IMR-90 (cell line): ENCODE measurements around the gene SRC. TPM values are rescaled to one million over a fixed set of nuclear protein-coding genes. Genes with fewer than 3 reads are reported as not detected.
A peak's percentile ranks its signal among the peaks of the same experiment; 100 is the strongest.

Source experiments
- ATAC-seq: fragments of 200-7000 bp; cut with Tn5 transposase; 2 replicates; pipeline ENCODE4 v1.9.1; 2020; ENCODE audit warnings: low read depth, mild to moderate bottlenecking, moderate library complexity
- BruUV-seq: library from RNA; stranded (reverse); fragments of 400-500 nt; replicated peaks from 2 replicates; lab custom pipeline; 2021; lab: Mats Ljungman, UMichigan
- CTCF ChIA-PET: fragments of 300-600 bp; formaldehyde crosslinking; extraction: SDS; loops from one replicate; lab custom pipeline; 2021; ENCODE audit warnings: antibody characterized with exemption; lab: Yijun Ruan, JAX
- POLR2A ChIA-PET: fragments of 300-600 bp; sonication (Branson Sonifier 250); formaldehyde crosslinking; loops from one replicate; lab custom pipeline; 2022; ENCODE audit warnings: antibody characterized with exemption; ENCODE audit not compliant: unreplicated experiment; lab: Charles Lee
- DNase-seq: peaks from one replicate; pipeline ENCODE4 v3.0.0; 2013
- H2AFZ ChIP-seq: replicated peaks from 2 replicates; pipeline ENCODE3; 2013; ENCODE audit warnings: low read length, mild to moderate bottlenecking; ENCODE audit not compliant: poor library complexity
- H2AK5ac ChIP-seq: 2 replicates; pipeline ENCODE4 v1.6.1; 2013; ENCODE audit warnings: low read depth, low read length, inconsistent platforms
- H2AK9ac ChIP-seq: replicated peaks from 2 replicates; pipeline ENCODE3; 2013; ENCODE audit warnings: mild to moderate bottlenecking, low read depth, low read length, moderate library complexity; ENCODE audit not compliant: poor library complexity
- H2BK120ac ChIP-seq: 2 replicates; pipeline ENCODE4 v1.6.1; 2013; ENCODE audit warnings: low read depth, low read length, inconsistent platforms
- H2BK15ac ChIP-seq: 3 replicates; pipeline ENCODE4 v1.6.1; 2013; ENCODE audit warnings: low read depth, low read length, inconsistent platforms
- H2BK20ac ChIP-seq: 2 replicates; pipeline ENCODE4 v1.6.1; 2013; ENCODE audit warnings: low read depth, mild to moderate bottlenecking, inconsistent platforms, low read length, moderate library complexity
- H2BK5ac ChIP-seq: 2 replicates; pipeline ENCODE4 v1.6.1; 2013; ENCODE audit warnings: mild to moderate bottlenecking, low read depth, low read length, inconsistent platforms; ENCODE audit not compliant: poor library complexity, severe bottlenecking
- H3K14ac ChIP-seq: replicated peaks from 2 replicates; pipeline ENCODE4 v1.6.1; 2013; ENCODE audit warnings: low read depth, low read length, inconsistent platforms
- H3K18ac ChIP-seq: 2 replicates; pipeline ENCODE4 v1.6.1; 2013; ENCODE audit warnings: low read depth, low read length, control low read depth
- H3K23ac ChIP-seq: 2 replicates; pipeline ENCODE4 v1.6.1; 2013; ENCODE audit warnings: low read depth, low read length, inconsistent platforms
- H3K27ac ChIP-seq: 2 replicates; pipeline ENCODE4 v1.5.1; 2013; ENCODE audit warnings: mild to moderate bottlenecking, control low read depth, low read length; ENCODE audit not compliant: insufficient read depth
- H3K27me3 ChIP-seq: 2 replicates; pipeline ENCODE4 v1.6.1; 2013; ENCODE audit warnings: low read length; ENCODE audit not compliant: control insufficient read depth, insufficient read depth
- H3K36me3 ChIP-seq: 2 replicates; pipeline ENCODE4 v1.6.1; 2013; ENCODE audit warnings: low read length, mixed read lengths; ENCODE audit not compliant: control insufficient read depth, insufficient read depth
- H3K4ac ChIP-seq: 2 replicates; pipeline ENCODE4 v1.6.1; 2013; ENCODE audit warnings: low read depth, low read length, inconsistent platforms
- H3K4me1 ChIP-seq: 2 replicates; pipeline ENCODE4 v1.6.1; 2013; ENCODE audit warnings: low read length, mixed read lengths; ENCODE audit not compliant: control insufficient read depth, insufficient read depth
- H3K4me2 ChIP-seq: 2 replicates; pipeline ENCODE4 v1.6.1; 2013; ENCODE audit warnings: low read depth, mild to moderate bottlenecking, control low read depth, low read length, moderate library complexity
- H3K4me3 ChIP-seq: 2 replicates; pipeline ENCODE4 v1.5.1; 2013; ENCODE audit warnings: low read depth, mild to moderate bottlenecking, control low read depth, low read length, moderate library complexity; ENCODE audit not compliant: insufficient read depth
- H3K56ac ChIP-seq: 2 replicates; pipeline ENCODE4 v1.6.1; 2013; ENCODE audit warnings: low read length, inconsistent platforms; ENCODE audit not compliant: insufficient read depth; ENCODE audit errors: extremely low read depth
- H3K79me1 ChIP-seq, 2 experiments: 2 replicates each; pipeline ENCODE4 v1.6.1; 2013; ENCODE audit warnings: low read length in 2 of 2, inconsistent platforms in 1 of 2, low read depth in 1 of 2
- H3K9ac ChIP-seq: 2 replicates; pipeline ENCODE4 v1.6.1; 2013; ENCODE audit warnings: low read depth, low read length, control low read depth
- H3K9me1 ChIP-seq: 2 replicates; pipeline ENCODE4 v1.6.1; 2013; ENCODE audit warnings: low read length, inconsistent platforms; ENCODE audit not compliant: insufficient read depth
- H3K9me3 ChIP-seq: 2 replicates; pipeline ENCODE4 v1.6.1; 2013; ENCODE audit warnings: low read length; ENCODE audit not compliant: control insufficient read depth, insufficient read depth
- H4K20me1 ChIP-seq: 2 replicates; pipeline ENCODE4 v1.6.1; 2013; ENCODE audit warnings: low read length, inconsistent platforms; ENCODE audit not compliant: insufficient read depth
- H4K5ac ChIP-seq: 2 replicates; pipeline ENCODE4 v1.6.1; 2013; ENCODE audit warnings: mild to moderate bottlenecking, low read depth, low read length, control low read depth
- H4K8ac ChIP-seq, 2 experiments: 2 replicates each; pipeline ENCODE4 v1.6.1; 2013; ENCODE audit warnings: low read depth in 2 of 2, low read length in 2 of 2, control low read depth in 1 of 2, inconsistent platforms in 1 of 2
- H4K91ac ChIP-seq: 2 replicates; pipeline ENCODE4 v1.6.1; 2013; ENCODE audit warnings: low read depth, low read length, inconsistent platforms; ENCODE audit not compliant: insufficient read depth
- BHLHE40 ChIP-seq: fragments of 150-350 bp; IDR thresholded peaks from 2 replicates; pipeline ENCODE4 v1.6.1; 2016; ENCODE audit warnings: mild to moderate bottlenecking, low read depth, low read length
- CEBPB ChIP-seq: IDR thresholded peaks from 2 replicates; pipeline ENCODE4 v1.6.1; 2012; ENCODE audit warnings: low read depth, low read length, improper control_type of control experiment
- FOS ChIP-seq: fragments of 150-350 bp; IDR thresholded peaks from 2 replicates; pipeline ENCODE4 v1.6.1; 2016; ENCODE audit warnings: low read depth, low read length
- WGBS, 2 experiments: methylation state at CpG; one replicate each; pipeline versions ENCODE4 v1.1.5 to v1.1.7; 2013; ENCODE audit warnings: missing lambda C conversion rate in 2 of 2; ENCODE audit not compliant: insufficient read length in 1 of 2; ENCODE audit errors: extremely low coverage in 2 of 2; 5-methylcytosine and 5-hydroxymethylcytosine counted together
- dilution Hi-C: fragments of 300-500 bp; cut with HindIII; formaldehyde crosslinking; loops from one replicate; pipeline ENCODE4 v1.14.3; 2018; ENCODE audit warnings: low sequenced_read_pairs; ENCODE audit not compliant: unreplicated experiment
- in situ Hi-C: fragments of 300-500 bp; cut with MboI; formaldehyde crosslinking; loops from 3 replicates; pipeline ENCODE4 v1.14.3; 2019; ENCODE audit warnings: low sequenced_read_pairs, inconsistent platforms, mixed read lengths
- intact Hi-C: fragments of 100-400 bp; cut with micrococcal nuclease; formaldehyde crosslinking; loops from 2 replicates; pipeline ENCODE4 v1.10.0; 2022
- polyA plus RNA-seq, 3 experiments: library from polyadenylated mRNA; depleted of rRNA; stranded (reverse); fragments of >200 nt; gene quantifications; 2 replicates each; pipeline ENCODE4 v1.2.3, GENCODE V29; 2012; ENCODE audit warnings: low replicate concordance in 1 of 3
- total RNA-seq: library from RNA; depleted of rRNA; stranded (reverse); fragments of >200 nt; gene quantifications from 2 replicates; pipeline ENCODE4 v1.2.3, GENCODE V29; 2012

The SRC gene
- total and polyA plus RNA-seq, 2 of the 4 experiments (the other 2 are of a cell fraction) = 7.0 to 24.2 TPM

DNA sequence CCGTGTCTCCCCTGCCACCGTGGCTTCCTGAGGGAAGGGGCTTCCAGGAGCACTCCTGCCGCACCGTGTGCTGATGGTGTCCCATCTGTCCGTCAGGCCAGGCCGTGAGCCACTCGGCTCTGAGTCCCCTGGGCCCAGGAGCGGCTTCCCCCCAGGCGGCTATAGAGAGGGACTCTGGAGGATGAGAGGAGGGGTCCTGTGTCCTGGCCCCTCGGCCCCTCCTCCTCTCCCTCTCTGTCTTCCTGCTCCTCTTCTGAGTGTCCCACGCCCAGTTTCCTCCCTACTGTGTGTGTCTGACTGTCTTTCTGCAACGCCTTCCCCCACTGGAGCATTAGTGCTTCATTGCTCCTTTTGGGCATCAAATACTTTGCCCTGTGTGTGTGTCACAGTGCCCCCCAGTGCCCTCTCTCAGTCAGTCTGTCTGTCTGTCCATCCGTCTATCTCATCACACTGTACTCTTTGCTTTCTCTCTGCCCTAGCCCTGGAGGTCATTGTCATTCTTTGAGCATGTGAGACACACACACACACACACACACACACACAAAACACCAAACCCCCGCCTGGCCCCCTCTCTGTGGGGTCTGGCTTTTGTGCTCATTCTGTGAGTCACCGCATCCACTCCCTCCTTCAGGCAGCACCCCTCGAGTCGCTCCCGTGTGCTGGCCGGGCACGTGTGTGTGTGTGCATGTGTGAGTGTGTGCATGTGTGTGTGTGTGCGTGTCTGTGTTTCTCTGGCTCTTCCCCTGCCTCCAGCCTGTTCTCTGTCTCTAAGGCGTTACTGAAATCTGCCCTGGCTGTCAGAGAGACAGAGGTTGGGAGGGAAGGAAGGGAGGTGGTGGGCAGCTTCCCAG is 71.9 kb downstream of the SRC start:
- H3K4me2 ChIP-seq = no peak overlapping the region
- no peak overlapping the region for H3K14ac ChIP-seq
- H4K91ac ChIP-seq = no peak overlapping the region
- H2AFZ ChIP-seq = peak overlapping the region; percentile 41
- H3K56ac ChIP-seq = no peak overlapping the region
- BruUV-seq = no TSS peak
- no peak overlapping the region for H2BK15ac ChIP-seq
- no peaks in the 10 kb centered on the region; the same call in 1 of the 2 replicates for H3K4me1 ChIP-seq
- H2BK5ac ChIP-seq = no peak overlapping the region
- H3K4me3 ChIP-seq = no peak overlapping the region
- H3K27me3 ChIP-seq = peaks cover 90% of the 10 kb centered on the region
- ATAC-seq (peak; percentile 47), DNase-seq (peak; percentile 29)
- in situ Hi-C loops (no loop called here), dilution Hi-C loops (no loop called here), intact Hi-C loops (no loop called here)
- no peaks in the 10 kb centered on the region for H3K79me1 ChIP-seq
- no peaks in the 10 kb centered on the region; the same call in 1 of the 2 replicates for H4K20me1 ChIP-seq
- H3K9ac ChIP-seq = no peak overlapping the region
- H2BK120ac ChIP-seq = no peak overlapping the region
- H2AK5ac ChIP-seq = no peak overlapping the region
- no peak overlapping the region for H3K23ac ChIP-seq
- CTCF ChIA-PET = no interaction called here
- H3K4ac ChIP-seq = no peak overlapping the region
- H4K8ac ChIP-seq = no peak overlapping the region
- TF ChIP-seq CEBPB (no peak), FOS (0 out of 2 replicates have a peak, but pooled peaks have one; percentile 13), BHLHE40 (peak; percentile 75)
- WGBS, 2 experiments = 11% methylated on average over 6 of the region's 22 CpGs; no CpG with 5 or more reads in 1 of the 2 experiments
- no peak overlapping the region for H3K18ac ChIP-seq
- H2BK20ac ChIP-seq = no peak overlapping the region
- no peaks in the 10 kb centered on the region for H3K36me3 ChIP-seq
- no peak overlapping the region for H2AK9ac ChIP-seq
- no peak overlapping the region for H3K27ac ChIP-seq
- H3K9me1 ChIP-seq = peaks cover 9% of the 10 kb centered on the region; the same call in 1 of the 2 replicates
- no peaks in the 10 kb centered on the region for H3K9me3 ChIP-seq
- no peak overlapping the region for H4K5ac ChIP-seq
- POLR2A ChIA-PET = no interaction called here
